Parathyroid adenoma (tissue), 2 donors: ENCODE results near the gene TBL2.

Experiments
- H2AFZ ChIP-seq: fragments of 300-600 bp; sonication (generic); one replicate; pipeline ENCODE4 v1.7.0; 2017; ENCODE audit warnings: antibody characterized with exemption, mild to moderate bottlenecking
- H3K27ac ChIP-seq: fragments of 300-600 bp; sonication (generic); one replicate; pipeline ENCODE4 v1.7.0; 2017
- H3K27me3 ChIP-seq: fragments of 300-600 bp; sonication (generic); one replicate; pipeline ENCODE4 v1.7.0; 2017; ENCODE audit warnings: low read length; ENCODE audit not compliant: control insufficient read depth, insufficient read depth
- H3K36me3 ChIP-seq: fragments of 300-600 bp; sonication (generic); one replicate; pipeline ENCODE4 v1.7.0; 2017; ENCODE audit warnings: low read length; ENCODE audit not compliant: control insufficient read depth, insufficient read depth
- H3K4me1 ChIP-seq: fragments of 300-600 bp; sonication (generic); one replicate; pipeline ENCODE4 v1.7.0; 2017; ENCODE audit warnings: control low read depth
- H3K4me2 ChIP-seq: fragments of 300-600 bp; sonication (generic); one replicate; pipeline ENCODE4 v1.7.0; 2017; ENCODE audit warnings: low read length
- H3K4me3 ChIP-seq: fragments of 300-600 bp; sonication (generic); one replicate; pipeline ENCODE4 v1.7.0; 2017; ENCODE audit warnings: low read depth, low read length
- H3K79me2 ChIP-seq: fragments of 300-600 bp; sonication (generic); one replicate; pipeline ENCODE4 v1.7.0; 2017; ENCODE audit warnings: control low read depth
- H3K9ac ChIP-seq: fragments of 300-600 bp; sonication (generic); one replicate; pipeline ENCODE4 v1.7.0; 2017; ENCODE audit warnings: mild to moderate bottlenecking
- H3K9me3 ChIP-seq: fragments of 300-600 bp; sonication (generic); one replicate; pipeline ENCODE4 v1.7.0; 2017; ENCODE audit warnings: low read length; ENCODE audit not compliant: control insufficient read depth
- TF ChIP-seq, protein P1 (sequence below): fragments of 300-600 bp; sonication (generic); IDR thresholded peaks from one replicate; pipeline ENCODE4 v1.7.0; 2017; ENCODE audit warnings: antibody characterized with exemption, mild to moderate bottlenecking
- donor health status: primary hyperparathyroidism.

TBL2 gene

DNA sequence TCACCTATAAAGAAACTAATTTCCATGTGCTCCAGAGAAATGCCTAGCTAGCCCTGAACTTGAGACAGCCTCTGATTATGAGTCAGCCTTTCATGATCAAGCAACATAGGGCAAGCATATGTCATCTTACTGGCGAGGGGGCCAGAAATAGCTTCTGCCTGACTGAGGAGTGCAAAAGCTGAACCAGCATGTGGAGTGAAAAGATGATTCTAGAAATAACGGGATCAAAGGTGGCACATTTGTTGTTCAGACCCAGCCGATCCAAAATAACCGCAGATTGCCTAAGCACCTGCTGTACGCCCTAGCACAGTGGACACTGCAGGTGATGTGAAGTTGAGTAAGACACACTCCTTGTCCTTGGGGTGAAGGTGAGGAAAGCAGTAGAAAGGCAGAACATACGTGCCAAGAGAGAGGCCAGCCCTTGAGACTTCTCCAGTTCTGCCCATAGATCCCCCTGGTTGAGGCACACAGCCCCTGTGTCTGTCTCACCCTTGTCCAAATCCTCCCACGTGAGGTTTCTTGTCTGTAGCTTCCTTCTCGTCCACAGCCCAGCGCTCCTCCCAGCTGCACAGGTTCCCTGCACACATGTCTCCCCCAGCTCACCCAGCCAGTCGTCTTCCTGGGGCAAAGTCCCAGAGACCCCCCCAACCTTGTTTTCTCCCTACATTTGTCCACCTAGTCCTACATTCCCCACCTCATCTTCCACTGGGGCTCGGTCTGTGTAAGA is 18.1 kb downstream of the TBL2 start:
- Histone ChIP-seq H3K4me2 (no peak overlapping the region), H2AFZ (peak overlapping the region; percentile 17), H3K27me3 (no peaks in the 10 kb centered on the region), H3K9ac (no peak overlapping the region), H3K79me2 (peaks cover 14% of the 10 kb centered on the region), H3K9me3 (no peaks in the 10 kb centered on the region), H3K27ac (no peak overlapping the region), H3K4me1 (peaks cover 4% of the 10 kb centered on the region), H3K4me3 (no peak overlapping the region), H3K36me3 (no peaks in the 10 kb centered on the region)
- TF ChIP-seq, protein P1, sequence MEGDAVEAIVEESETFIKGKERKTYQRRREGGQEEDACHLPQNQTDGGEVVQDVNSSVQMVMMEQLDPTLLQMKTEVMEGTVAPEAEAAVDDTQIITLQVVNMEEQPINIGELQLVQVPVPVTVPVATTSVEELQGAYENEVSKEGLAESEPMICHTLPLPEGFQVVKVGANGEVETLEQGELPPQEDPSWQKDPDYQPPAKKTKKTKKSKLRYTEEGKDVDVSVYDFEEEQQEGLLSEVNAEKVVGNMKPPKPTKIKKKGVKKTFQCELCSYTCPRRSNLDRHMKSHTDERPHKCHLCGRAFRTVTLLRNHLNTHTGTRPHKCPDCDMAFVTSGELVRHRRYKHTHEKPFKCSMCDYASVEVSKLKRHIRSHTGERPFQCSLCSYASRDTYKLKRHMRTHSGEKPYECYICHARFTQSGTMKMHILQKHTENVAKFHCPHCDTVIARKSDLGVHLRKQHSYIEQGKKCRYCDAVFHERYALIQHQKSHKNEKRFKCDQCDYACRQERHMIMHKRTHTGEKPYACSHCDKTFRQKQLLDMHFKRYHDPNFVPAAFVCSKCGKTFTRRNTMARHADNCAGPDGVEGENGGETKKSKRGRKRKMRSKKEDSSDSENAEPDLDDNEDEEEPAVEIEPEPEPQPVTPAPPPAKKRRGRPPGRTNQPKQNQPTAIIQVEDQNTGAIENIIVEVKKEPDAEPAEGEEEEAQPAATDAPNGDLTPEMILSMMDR = no peak

- Histone ChIP-seq H3K9ac (peak within 1 kb of the TSS; percentile 97), H3K36me3 (no peaks in the 10 kb centered on the region), H2AFZ (peak within 1 kb of the TSS; percentile 97), H3K4me3 (peak within 1 kb of the TSS; percentile 74), H3K4me2 (peak within 1 kb of the TSS; percentile 78), H3K4me1 (peaks cover 6% of the 10 kb centered on the region), H3K9me3 (no peaks in the 10 kb centered on the region), H3K79me2 (peaks cover 37% of the 10 kb centered on the region), H3K27ac (peak within 1 kb of the TSS; percentile 98), H3K27me3 (no peaks in the 10 kb centered on the region)
- TF ChIP-seq, protein P1 = no peak
Observed at GRCh38 chr7:73557397-73558257, 20.8 kb downstream of the TBL2 start, which contains the start of gene BCL7B. Gene BCL7B (minus strand): TSS chr7:73557690. CDS start chr7:73557578, 112 bp downstream.

DNA sequence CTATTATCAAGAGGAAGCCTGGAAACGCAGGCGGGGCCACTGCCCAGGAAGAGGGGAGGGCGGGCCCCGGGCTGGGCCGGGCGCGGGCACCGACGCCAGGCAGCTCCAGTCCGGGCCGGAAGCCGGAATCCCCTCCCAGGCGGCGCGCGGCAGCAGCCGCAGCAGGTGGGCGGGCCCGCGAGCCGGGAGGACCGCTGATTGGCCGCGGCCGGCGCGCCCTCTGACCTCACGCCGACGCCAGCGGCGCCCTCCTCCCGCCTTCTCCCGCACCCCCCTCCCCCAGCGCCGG is 21.3 kb downstream of the TBL2 start:
- Histone ChIP-seq H3K36me3 (no peaks in the 10 kb centered on the region), H3K4me3 (peak overlapping the region; percentile 74), H3K27ac (peak overlapping the region; percentile 98), H3K4me1 (peaks cover 6% of the 10 kb centered on the region), H3K4me2 (peak overlapping the region; percentile 78), H3K9ac (peak overlapping the region; percentile 97), H3K79me2 (peaks cover 42% of the 10 kb centered on the region), H2AFZ (peak overlapping the region; percentile 97), H3K9me3 (no peaks in the 10 kb centered on the region), H3K27me3 (no peaks in the 10 kb centered on the region)
- TF ChIP-seq, protein P1 = no peak

DNA sequence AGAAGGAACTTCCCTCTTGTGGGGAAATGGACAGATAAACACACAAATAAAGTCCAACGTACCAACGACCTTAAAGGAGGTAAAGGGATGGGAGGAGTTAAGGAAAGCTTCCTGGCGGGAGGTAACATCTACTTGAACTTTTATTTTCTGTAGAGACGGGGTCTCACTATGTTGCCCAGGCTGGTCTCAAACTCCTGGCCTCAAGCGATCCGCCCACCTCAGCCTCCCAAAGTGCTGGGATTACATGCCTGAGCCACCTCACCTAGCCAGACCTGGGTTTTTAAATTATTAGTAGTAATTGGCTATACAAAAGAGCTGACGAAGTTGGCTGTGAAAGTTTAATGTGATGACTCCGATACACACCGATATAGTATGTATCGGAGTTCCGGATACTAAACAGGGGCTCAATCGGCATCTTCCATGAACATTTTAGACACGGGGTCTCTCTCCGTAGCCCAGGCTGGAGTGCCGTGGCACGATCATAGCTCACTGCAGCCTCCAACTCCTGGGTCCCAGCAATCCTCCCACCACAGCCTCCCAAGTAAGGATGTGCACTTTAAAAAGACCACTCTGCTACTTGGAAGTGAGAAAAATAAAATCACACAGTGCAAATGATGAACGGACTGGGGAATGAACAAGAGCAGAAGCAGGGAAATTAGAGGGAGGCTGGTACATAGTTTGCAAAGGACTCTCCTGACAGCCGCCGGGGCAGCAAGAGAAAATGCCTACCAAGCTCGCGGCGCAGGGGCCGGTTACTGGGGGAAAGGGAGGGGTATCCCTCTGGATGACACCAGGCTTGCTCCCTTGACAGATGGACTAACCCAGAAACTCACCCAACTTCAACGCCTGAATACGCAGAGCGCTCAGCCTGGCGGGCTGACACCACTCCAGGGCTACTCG is 21.9 kb downstream of the TBL2 start:
- no peaks in the 10 kb centered on the region for H3K27me3 ChIP-seq
- TF ChIP-seq, protein P1 = no peak
- H3K9ac ChIP-seq = peak overlapping the region; percentile 21
- peaks cover 6% of the 10 kb centered on the region for H3K4me1 ChIP-seq
- no peaks in the 10 kb centered on the region for H3K36me3 ChIP-seq
- H3K4me3 ChIP-seq = peak overlapping the region; percentile 74
- peak overlapping the region; percentile 78 for H3K4me2 ChIP-seq
- H2AFZ ChIP-seq = peak overlapping the region; percentile 77
- H3K27ac ChIP-seq = peak overlapping the region; percentile 98
- no peaks in the 10 kb centered on the region for H3K9me3 ChIP-seq
- H3K79me2 ChIP-seq = peaks cover 48% of the 10 kb centered on the region
